ENCODE data around the gene ZNF529.

ZNF529 gene

DNA sequence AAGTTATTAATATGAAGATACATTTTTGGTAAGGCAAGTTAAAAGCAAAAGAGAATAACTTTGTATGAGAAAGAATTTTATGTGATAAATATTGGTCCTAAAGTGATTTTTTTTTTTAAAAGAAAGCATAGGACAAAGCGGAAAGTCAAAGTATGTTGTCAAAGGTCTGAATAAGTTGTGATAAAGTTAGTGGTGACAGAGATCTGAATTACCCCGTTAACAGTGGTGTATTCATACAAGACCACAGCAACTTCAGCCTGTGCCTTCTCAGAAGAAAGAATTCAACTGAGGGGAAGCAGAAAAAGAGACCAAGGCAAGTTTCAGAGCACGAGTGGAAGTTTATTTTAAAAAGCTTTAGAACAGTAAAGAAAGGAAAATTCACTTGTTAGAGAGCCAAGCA is 64.8 kb downstream of the ZNF529 start:
- DNase-seq = no peak

DNA sequence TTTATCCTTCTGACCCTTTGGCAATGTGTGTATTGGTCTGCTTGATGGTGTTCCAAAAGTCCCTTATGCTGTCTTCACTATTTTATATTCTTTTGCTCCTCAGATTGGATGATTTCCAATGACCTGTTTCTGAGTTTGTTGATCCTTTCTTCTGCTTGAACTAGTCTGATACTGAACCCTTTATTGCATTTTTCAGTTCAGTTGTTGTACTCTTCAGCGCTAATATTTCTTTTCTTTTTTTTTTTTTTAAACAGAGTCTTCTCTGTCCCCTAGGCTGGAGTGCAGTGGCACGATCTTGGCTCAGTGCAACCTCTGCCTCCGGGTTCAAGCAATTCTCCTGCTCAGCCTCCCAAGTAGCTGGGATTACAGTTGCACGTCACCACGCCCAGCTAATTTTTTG is 71.1 kb downstream of the ZNF529 start:
- DNase-seq = no peak

DNA sequence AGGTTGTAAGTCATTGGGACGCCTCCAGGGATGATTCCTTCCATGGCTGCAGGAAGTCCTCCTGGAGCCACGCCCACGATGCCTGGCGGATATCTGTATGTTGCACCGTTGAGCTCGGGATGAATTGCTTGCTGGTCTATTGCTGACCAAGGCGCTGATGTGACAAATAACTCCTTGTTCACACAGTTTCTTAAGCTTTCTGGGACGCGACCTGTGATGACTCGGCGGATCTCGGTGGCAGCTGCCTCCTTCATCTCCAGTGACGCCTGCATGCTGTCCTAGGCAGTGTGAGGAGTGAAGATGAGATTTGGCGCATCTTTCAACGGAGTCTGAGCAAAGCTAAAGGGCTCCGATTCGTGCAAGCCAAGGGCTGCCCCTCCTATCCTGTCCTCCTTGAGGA is 76.1 kb downstream of the ZNF529 start:
- DNase-seq = no peak
